Breast epithelium (tissue), 4 donors: Measurements from ENCODE around the gene KRT4. TPM values are rescaled to one million over a fixed set of nuclear protein-coding genes. Genes with fewer than 3 reads are reported as not detected.

Experiments used
- DNase-seq, 2 donors: peaks; one replicate each; pipeline ENCODE4 v3.0.0-alpha.2; 2019; ENCODE audit warnings: low spot score in 2 of 2
- H3K27ac ChIP-seq, 2 donors: fragments of 200-600 bp; sonication (generic) in 1 of 2; one replicate each; pipeline ENCODE4 v1.5.1; 2016 to 2019; ENCODE audit warnings: mild to moderate bottlenecking in 1 of 2
- H3K27me3 ChIP-seq, 2 donors: fragments of 200-600 bp; sonication (generic) in 1 of 2; one replicate each; pipeline versions ENCODE4 v1.5.1 to v1.6.0; 2017 to 2019; ENCODE audit warnings: control low read depth in 1 of 2, mild to moderate bottlenecking in 1 of 2
- H3K36me3 ChIP-seq: fragments of 200-600 bp; one replicate; pipeline ENCODE4 v1.5.1; 2019
- H3K4me1 ChIP-seq, 2 donors: fragments of 200-600 bp; sonication (generic); one replicate each; pipeline ENCODE4 v1.5.1; 2016 to 2019; ENCODE audit warnings: control low read depth in 1 of 2
- H3K4me3 ChIP-seq, 3 donors: fragments of 200-600 bp; sonication (generic); 1 replicate in 2 of 3; 2 replicates in 1 of 3; pipeline ENCODE4 v1.5.1; 2016 to 2019; ENCODE audit warnings: mild to moderate bottlenecking in 3 of 3, moderate library complexity in 2 of 3
- H3K9me3 ChIP-seq, 2 donors: fragments of 200-600 bp; sonication (generic) in 1 of 2; one replicate each; pipeline ENCODE4 v1.5.1; 2016 to 2019; ENCODE audit warnings: control low read depth in 1 of 2
- CTCF ChIP-seq, 3 donors: fragments of 450-650 bp; IDR thresholded peaks; one replicate each; pipeline ENCODE4 v1.5.1; 2016 to 2017; ENCODE audit warnings: antibody characterized with exemption in 3 of 3, mild to moderate bottlenecking in 3 of 3, moderate library complexity in 3 of 3
- POLR2A ChIP-seq: fragments of 450-650 bp; IDR thresholded peaks from one replicate; pipeline ENCODE4 v1.6.1; 2016; ENCODE audit warnings: antibody characterized with exemption, mild to moderate bottlenecking, moderate library complexity
- POLR2AphosphoS5 ChIP-seq, 3 donors: sonication (generic); formaldehyde crosslinking; IDR thresholded peaks; one replicate each; pipeline ENCODE4 v1.6.1; 2017; ENCODE audit warnings: antibody characterized with exemption in 3 of 3
- intact Hi-C: fragments of 100-400 bp; cut with DNase I; formaldehyde crosslinking; loops from one replicate; pipeline ENCODE4 v1.15.1; 2023; ENCODE audit warnings: low total_unique reads
- total RNA-seq, 3 donors: library from RNA; depleted of rRNA; stranded (reverse); fragments of >200 nt; gene quantifications; one replicate each; pipeline ENCODE4 v1.1.0, GENCODE V29; 2016

Gene KRT4
- total RNA-seq, 3 donors from 2014 or later = 0.33 TPM; not detected in 2

- Histone ChIP-seq H3K27me3 (peaks cover 0 to 8% of the 10 kb centered on the region in 2 donors), H3K4me3 (peak overlapping the region in 2 of 3 donors; percentile 37 to 56), H3K9me3 (no peaks in the 10 kb centered on the region), H3K36me3 (no peaks in the 10 kb centered on the region), H3K27ac (no peak overlapping the region), H3K4me1 (no peaks in the 10 kb centered on the region)
- intact Hi-C loops = loop anchor here (10.0 kb wide), 1 partner anchor 55 kb away; the partner anchor contains the start of gene KRT78
- TF ChIP-seq CTCF (IDR thresholded peaks at IDR 0.05) = no peak
- TF ChIP-seq POLR2AphosphoS5 (IDR thresholded peaks at IDR 0.05) = no peak
- no peak for TF ChIP-seq POLR2A
- DNase-seq = no peak
These were observed 24.1 kb downstream of the KRT4 start for GRCh38 chr12:52789637-52790426.

- TF ChIP-seq POLR2A = no peak
- TF ChIP-seq CTCF (IDR thresholded peaks at IDR 0.05) = no peak
- no peak for TF ChIP-seq POLR2AphosphoS5 (IDR thresholded peaks at IDR 0.05)
- Histone ChIP-seq H3K4me1 (no peaks in the 10 kb centered on the region), H3K4me3 (no peak overlapping the region), H3K36me3 (no peaks in the 10 kb centered on the region), H3K27ac (no peak overlapping the region), H3K9me3 (no peaks in the 10 kb centered on the region), H3K27me3 (peaks cover 0 to 8% of the 10 kb centered on the region in 2 donors)
- DNase-seq = no peak
- intact Hi-C loops = no loop called here
These were observed 24.9 kb downstream of the KRT4 start for GRCh38 chr12:52788876-52789636.

- peaks cover 0 to 8% of the 10 kb centered on the region in 2 donors for H3K27me3 ChIP-seq
- H3K36me3 ChIP-seq = no peaks in the 10 kb centered on the region
- H3K4me3 ChIP-seq = no peak overlapping the region
- no peak for TF ChIP-seq POLR2AphosphoS5 (IDR thresholded peaks at IDR 0.05)
- no peak for TF ChIP-seq CTCF (IDR thresholded peaks at IDR 0.05)
- no peak for TF ChIP-seq POLR2A
- no peaks in the 10 kb centered on the region for H3K4me1 ChIP-seq
- no peaks in the 10 kb centered on the region for H3K9me3 ChIP-seq
- DNase-seq = no peak
- H3K27ac ChIP-seq = no peak overlapping the region
- intact Hi-C loops = no loop called here
These were observed 25.6 kb downstream of the KRT4 start for GRCh38 chr12:52788192-52788875.

- Histone ChIP-seq H3K27me3 (peaks cover 0 to 8% of the 10 kb centered on the region in 2 donors), H3K4me3 (no peak overlapping the region), H3K4me1 (no peaks in the 10 kb centered on the region), H3K27ac (no peak overlapping the region), H3K36me3 (no peaks in the 10 kb centered on the region), H3K9me3 (no peaks in the 10 kb centered on the region)
- no peak for DNase-seq
- no peak for TF ChIP-seq CTCF (IDR thresholded peaks at IDR 0.05)
- no peak for TF ChIP-seq POLR2A
- intact Hi-C loops = no loop called here
These were observed 26.4 kb downstream of the KRT4 start for GRCh38 chr12:52787324-52788191.
